GM10266 (cell line): Measurements from ENCODE around the gene UCKL1.

Source experiments
- DNase-seq: peaks from one replicate; pipeline ENCODE4 v3.0.0; 2012; ENCODE audit errors: extremely low spot score
- TF ChIP-seq, protein P1 (sequence below): IDR thresholded peaks from 2 replicates; pipeline ENCODE4 v1.5.1; 2012; ENCODE audit warnings: mild to moderate bottlenecking, low read depth; ENCODE audit not compliant: control insufficient read depth, insufficient read depth; ENCODE audit errors: missing control alignments

UCKL1 gene

GRCh38 chr20:63970714-63971431 is 14.7 kb upstream of the UCKL1 start:
- TF ChIP-seq, protein P1, sequence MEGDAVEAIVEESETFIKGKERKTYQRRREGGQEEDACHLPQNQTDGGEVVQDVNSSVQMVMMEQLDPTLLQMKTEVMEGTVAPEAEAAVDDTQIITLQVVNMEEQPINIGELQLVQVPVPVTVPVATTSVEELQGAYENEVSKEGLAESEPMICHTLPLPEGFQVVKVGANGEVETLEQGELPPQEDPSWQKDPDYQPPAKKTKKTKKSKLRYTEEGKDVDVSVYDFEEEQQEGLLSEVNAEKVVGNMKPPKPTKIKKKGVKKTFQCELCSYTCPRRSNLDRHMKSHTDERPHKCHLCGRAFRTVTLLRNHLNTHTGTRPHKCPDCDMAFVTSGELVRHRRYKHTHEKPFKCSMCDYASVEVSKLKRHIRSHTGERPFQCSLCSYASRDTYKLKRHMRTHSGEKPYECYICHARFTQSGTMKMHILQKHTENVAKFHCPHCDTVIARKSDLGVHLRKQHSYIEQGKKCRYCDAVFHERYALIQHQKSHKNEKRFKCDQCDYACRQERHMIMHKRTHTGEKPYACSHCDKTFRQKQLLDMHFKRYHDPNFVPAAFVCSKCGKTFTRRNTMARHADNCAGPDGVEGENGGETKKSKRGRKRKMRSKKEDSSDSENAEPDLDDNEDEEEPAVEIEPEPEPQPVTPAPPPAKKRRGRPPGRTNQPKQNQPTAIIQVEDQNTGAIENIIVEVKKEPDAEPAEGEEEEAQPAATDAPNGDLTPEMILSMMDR, result no peak
- no peak for DNase-seq

DNA sequence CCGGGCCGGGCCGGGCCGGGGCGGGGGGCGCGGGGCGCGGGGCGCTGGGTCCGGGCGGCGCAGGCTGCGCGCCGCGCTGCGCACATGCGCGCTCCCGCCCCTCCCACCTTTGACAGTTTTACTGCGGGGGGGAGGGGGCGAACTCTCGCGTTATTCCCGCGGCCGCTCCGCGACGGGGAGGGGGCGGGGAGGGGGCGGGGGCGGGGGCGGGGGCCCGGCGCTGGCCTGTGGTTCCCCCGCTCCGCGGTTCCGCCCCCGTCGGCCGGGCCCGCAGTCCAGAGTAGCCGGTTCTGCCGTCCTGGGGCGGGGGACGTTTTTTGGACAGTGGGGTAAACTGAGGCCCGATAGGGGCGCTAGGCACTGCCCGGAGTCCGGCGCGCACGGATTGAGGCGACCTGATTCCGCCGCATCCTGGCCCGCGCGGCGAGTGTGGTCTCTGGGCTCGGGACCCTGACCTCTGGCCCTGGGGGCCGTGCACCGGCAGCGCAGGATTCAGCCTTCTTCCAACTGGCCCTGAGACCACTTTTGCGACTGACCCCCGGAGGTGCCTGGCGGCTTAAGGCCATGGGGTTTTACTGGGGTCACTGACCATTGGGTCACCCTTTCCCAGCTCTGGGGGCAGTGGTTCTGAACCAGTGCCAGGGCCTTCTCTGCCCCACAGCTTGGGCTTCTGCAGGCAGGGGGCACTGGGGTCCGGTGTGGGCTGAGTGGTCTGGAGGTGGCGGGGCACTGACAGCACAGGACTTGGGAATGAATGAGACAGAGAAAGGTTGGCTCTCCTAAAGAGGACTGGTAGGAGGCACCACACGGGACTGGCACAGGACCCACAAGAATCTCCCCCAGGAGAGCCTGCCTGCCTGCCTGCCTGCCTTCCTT is 13.9 kb upstream of the UCKL1 start, which contains the start of gene ZNF512B:
TSS of gene ZNF512B (minus strand) at position 93 of the 876 bp plus-strand sequence. CDS start 1,980 bp downstream, outside the sequence.
- DNase-seq, result peak; percentile 94

DNA sequence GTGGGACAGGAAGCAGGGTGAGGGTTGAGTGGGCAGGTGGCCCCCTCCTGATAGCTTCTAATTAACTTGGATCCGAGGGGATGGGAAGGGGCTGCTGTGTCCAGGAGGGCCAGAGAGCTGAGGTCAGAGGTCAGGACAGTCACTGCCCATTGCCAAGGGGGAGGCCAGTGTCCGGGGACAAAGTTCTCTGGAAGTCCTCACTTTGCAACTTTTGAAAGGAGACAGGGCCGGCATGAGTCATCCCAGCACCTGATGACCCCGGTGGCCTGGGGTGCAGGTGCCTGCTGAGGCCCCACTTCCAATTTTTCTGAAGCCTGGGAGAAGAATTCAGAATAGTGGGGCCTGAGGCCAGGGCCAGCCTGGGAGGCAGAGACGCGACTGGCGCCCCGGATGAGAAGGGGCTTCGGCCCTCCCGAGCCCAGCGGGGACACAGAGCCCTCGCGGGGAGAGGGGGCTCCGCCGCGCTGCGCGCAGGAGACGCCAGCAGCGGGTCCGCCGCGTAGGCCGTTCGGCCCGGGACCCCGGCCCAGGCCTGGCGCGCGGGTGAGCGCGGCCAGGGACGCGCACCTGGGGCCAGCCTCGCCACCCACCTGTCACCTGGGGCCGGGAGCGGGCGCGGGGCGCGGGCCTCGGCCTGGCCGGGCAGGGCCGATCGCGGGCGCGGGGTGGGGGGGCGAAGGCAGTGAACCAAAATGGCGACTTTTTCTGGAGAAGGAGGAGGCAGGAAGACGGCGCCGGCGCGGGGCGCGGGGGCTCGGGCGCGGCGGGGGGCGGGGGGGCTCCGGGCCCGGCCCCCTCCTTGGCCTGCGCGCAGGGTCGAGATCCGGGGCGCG is 12.9 kb upstream of the UCKL1 start:
- TF ChIP-seq, protein P1, result no peak
- peak; percentile 69 for DNase-seq

More for the DNA sequence above, 13.9 kb upstream of the UCKL1 start, which contains the start of gene ZNF512B:
- TF ChIP-seq, protein P1, result no peak

DNA sequence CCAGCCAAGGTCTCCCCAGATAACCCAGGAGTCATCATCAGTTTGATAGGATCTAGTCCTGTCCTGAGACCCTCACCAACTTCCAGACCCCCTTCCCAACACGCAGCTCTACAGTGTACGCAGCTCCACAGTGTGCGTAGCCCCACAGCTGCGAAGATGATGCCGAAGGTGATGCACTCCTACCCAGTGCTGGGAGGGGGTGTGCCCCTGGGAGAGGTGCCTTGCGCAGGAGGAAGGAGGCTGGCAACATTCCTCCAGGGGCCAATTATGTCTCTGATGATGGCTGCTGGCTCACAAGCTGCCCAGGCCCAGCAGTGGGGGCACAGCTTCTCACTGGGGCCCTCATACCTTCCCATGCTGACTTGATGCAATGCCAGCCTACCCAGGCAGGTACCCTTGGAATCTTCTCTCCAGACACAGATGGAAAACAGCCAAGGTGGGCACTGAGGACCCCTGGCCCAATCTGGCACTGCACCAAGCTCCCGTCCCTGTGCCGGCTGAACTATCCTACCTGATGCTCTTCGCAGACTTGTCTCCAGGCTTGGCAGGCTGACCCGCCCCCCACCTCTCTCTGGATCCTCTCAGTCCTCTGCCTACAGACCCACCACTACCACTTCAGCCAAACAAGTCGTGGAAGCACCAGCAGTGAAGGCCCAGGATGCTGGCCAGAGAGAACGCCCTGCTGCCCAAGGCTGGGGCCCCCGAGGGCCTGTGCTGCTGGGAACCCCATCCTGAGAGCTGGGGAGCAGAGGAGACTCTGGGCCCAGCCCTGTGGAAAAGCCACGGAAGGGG is 12.1 kb upstream of the UCKL1 start:
- no peak for DNase-seq
- TF ChIP-seq, protein P1, result no peak

- TF ChIP-seq, protein P1, result no peak
- no peak for DNase-seq
Observed at GRCh38 chr20:63967330-63968135, 11.3 kb upstream of the UCKL1 start.

- no peak for DNase-seq
- TF ChIP-seq, protein P1, result no peak
Observed at GRCh38 chr20:63966944-63967322, 10.7 kb upstream of the UCKL1 start.
